NCI-H2227 treated with DMSO at 0.1 percent for 48 hours (cell line): ENCODE measurements around the gene ABCA1.
"Not testable (repeated sequence)": the region's sequence is repeated elsewhere in the genome, so short reads cannot be mapped to it uniquely, and the experiment has no call there.

Source experiments
- DNase-seq: peaks from one replicate; lab custom pipeline; 2025; lab: John Stamatoyannopoulos, UW

The ABCA1 gene

DNA sequence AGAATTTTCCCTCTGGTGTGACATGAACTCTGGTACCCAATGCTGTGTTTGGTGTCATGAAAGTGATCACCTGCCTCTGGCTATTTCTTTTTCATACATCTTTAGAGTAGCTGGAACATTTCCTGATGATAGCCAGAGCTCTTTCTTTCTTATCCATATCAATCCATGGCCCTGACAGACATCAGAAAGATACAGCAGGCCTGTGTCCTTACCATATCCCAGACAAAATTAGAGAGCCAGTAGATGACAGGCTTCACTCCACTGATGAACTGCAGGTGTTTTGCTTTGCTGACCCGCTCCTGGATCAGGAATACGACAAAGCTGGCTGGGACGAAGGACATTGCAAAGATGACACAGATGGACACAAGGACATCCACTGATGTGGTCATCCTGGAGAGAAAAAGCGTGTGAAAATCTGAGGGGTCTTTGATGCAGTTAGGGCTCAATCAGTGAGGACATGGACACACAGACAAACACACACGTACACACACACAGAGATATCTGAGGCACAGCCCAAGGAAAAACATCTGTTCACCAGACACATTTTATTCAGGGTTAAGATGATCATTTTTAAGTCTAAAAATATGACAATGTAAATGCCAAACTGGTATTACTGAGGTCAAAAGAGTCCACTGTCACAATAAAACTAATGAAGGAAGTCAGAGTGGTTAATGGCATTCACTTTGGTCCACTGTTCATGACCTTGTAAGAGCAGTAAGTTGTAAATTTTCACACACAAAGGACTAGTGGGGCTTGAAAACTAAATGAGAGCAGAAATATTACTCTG is 129.6 kb downstream of the ABCA1 start:
- no peak for DNase-seq

DNA sequence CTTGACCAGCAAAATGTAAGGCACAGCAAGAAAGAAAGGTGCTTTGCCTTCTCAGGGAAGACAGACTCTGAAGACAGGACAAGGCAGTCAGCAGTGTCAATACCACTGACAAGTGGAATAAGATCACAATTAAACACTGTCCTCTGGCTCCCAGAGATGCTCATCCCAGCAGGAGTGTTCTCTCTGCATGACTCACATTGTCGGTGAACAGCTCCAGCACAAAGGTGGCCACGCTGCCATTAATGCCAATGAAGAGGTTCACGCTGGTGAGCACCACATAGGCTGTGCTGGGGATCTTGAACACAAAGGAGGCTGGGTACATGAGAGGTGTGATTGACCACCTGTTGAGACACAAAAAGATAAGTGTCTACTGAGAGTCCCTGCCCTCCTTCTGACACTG is 132.1 kb downstream of the ABCA1 start:
- no peak for DNase-seq

DNA sequence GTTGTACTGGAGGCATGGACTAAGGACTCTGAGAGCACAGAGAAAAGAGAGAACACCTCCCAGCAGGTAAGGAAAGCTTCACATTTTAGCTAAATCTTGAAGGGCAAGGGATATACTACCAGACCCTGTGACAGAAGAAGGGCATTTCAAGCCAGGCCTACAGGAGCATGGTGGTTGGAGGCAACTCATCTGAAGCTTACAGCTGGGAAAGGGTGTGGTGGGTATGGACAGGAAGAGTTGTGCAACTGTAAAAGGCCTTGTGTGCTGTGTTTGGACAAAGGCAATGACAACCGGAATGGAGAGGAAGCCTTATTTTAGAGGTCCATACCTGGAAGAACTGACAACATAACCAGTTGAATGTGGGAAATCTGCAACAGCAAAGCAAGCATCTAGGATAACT is 132.9 kb downstream of the ABCA1 start:
- DNase-seq, result no peak

DNA sequence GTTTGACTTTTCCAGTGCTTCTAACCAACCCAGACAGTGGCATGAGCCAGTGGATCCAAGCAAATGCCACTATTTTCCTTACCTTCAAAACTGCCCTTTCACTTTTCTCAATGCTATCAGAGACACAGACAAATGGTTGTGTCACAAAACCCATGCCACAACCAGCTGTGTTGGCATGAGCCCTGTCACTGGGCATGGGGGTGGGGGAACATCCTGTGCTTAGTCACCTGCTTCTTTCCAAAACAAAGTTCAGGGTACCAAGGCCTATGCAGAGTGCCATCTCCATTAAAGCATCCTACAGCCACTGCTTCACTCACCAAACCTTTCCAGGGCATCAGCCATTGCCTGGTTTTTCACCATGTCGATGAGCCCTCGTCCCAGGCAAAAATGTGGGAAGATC is 133.9 kb downstream of the ABCA1 start:
- DNase-seq, result no peak

DNA sequence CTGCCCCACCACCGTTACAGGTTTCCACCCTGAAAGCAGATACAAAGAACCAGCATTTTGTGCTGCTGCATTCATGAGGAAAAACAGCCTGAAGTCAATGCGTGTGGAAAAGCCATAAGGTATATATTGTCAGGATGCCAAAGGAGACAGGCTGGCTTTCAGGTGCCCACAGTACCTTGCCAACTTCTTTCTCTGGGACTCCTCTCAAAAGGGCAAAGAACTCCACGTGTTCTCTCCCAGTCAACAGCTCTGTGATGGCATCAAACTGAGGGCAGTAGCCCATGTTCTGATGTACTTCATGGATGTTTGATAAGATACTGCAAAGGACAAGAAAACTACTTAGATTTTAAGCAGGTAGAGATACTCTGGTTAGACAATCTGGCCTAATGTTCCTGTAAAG is 139.7 kb downstream of the ABCA1 start:
- DNase-seq, result no peak

DNA sequence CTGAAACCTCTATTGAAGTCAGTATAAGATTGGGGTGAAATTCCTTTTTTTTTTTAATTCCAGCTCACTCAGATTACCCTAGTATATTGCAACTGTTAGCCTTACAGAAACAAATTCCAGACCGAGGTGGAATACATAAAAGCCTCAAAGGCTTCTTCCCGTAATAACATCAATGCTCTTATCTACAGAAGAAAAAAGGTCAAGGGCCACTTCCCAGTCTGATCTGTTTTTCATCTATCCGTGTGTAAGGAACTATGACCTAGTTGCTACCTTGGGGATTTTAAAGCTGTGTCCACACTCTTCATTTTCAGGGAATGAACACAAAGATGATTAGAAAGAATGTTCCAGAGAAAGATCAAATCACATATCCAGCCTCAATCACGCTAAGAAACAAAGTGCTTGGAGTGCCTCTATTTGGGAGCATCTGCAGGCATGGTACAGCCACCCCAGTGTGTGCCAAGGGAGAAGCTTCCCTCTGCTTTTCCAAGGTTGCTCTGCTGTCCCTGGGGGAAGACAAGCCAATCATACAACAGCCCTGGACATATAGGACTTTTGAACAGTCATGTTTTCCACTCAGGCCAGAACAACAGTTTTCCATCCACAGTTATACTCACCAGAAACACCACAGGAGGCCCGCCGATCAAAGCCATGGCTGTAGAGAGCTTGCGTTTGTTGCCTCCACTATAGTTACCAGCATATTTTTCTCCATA is 140.5 kb downstream of the ABCA1 start:
- DNase-seq, result no peak

DNA sequence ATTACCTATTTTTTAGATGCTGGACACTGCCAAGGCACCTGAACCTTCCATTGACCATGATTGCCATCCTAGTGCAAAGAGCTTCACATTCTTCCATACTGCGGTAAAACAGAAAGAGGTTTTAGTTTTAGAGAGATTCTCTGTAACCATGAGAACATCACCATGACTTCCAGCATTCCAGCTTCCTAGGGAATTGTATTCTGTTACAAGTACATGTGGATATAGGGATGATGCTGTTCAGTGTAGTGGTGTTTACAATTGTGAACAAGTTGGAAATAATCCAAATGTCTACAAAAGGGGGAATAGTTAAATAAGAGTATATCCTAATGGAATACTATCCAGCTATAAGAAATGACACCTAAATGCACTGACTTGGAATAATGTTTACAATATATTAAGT is 141.7 kb downstream of the ABCA1 start:
- DNase-seq, result no peak

DNA sequence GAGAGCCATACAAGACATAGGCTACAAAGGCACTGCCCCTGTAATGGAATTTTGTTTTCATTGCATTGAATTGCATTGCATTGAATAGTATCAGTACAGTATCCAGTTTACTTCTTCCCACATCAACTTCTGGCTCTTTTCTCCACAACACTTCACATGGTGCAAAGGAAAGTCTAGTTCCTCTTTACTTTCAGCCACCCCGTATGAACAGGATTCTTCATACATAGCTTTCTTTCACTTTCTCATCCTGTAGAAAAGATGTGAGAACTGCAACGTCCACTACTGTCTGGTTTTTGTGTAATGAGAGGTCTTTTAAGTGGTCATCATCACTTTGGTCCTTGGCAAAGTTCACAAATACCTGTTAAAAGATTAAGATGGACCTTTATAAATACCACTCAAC is 143.9 kb downstream of the ABCA1 start:
- DNase-seq, result no peak

DNA sequence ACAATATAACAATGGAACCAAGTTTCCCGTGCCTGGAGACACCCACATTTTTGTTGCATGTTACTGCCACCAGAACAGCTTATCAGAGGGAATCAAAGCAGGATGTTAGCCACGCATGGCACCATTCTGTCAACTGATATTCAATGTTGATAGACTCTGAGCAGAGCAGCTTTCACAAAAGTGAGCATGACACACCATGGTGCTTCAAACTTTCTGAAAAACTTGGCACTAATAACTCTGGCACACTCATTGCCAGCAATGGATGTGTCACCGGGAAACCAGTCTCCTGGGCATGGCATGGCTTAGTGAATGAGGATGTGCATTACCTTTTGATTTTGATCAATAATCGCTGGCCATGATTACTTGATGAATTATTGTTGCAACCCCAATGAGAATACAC is 144.4 kb downstream of the ABCA1 start:
- no peak for DNase-seq

DNA sequence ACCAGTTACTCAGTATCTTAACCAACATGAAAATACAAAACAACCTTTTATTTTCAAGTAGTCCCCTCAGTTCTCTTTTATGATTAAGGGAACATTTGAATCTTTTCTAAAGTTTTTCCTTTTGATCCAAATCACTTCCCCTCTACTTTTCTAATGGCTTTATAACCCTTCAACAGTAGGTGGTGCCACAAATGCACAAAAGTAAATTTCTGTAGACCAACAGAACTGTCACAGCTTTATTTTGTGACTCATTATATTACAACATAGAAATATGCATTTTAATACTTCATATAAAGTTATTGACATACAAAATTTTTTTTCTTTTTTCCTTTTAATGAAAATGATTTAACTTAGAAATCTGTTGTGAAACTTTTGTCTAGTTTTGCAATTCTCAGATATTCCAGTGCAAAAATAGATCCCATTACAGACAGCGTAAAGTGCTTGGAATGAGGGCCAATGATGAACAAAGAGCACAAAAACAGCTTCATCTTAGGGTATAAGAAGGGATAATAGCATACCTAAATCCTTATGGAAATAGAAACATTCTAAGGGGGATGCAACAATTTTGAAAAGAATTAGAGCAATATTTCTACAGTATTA is 147.1 kb downstream of the ABCA1 start:
- DNase-seq, result no peak

DNA sequence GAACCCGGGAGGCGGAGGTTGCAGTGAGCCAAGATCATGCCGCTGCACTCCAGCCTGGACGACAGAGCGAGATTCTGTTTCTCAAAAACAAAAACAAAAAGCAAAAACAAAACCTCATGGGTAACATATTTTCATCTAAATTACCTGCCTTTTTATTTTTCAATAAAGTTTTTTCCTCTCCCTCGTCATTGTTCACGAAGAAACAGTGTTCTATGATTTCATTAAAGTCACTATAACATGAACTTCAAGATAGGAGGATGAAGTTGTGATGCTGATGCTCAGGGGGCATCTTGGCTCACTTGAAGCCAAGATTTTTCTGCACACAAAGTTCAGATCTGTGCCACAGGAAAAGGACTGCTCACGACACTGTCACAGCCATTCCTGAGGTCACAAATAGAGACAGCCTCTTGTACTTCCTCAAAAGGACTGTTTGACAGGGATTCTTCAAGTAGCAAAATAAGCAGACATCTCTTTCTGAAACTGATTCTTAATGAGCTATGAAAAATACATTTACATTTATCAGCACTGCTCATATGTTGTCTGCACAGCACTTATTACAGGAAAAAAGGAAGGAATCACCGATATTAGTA is 147.9 kb downstream of the ABCA1 start:
- no peak for DNase-seq

DNA sequence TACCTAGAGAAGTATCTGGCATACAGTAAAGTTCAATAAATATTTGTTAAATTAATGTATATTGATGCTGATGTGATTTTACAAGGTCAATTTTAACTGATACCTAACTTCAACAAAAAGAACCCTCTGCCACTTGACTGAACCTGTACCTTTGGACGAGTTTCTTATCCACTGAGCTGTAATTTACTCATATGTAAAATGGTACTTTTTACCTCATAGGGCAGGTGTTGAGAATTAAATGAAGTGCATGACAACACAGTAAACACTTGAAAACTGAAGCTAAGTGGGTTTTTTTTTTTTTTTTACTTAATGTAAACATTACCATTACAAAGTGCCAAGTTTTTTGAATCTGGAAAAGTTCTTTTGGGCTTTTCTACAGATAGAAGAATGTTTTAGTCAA is 148.6 kb downstream of the ABCA1 start:
- no peak for DNase-seq

DNA sequence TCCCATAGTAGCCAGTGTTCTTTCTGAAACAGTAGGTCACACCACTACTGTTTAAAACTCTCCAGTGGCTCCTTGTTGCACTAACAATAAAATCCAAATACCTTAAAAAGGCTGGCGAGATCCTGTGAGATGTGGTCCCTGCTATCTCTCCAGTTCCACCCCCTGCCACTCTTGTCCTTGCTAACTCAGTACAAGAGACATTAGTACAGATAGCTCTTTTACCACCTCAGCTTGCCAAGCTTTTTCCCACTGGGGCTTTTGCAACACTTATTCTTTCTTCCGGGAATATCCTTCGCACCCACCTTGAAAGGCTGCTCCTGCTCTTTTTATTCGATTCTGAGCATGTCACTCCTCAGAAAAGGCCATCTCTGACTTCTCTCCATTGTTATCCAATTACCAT is 149.2 kb downstream of the ABCA1 start:
- no peak for DNase-seq

DNA sequence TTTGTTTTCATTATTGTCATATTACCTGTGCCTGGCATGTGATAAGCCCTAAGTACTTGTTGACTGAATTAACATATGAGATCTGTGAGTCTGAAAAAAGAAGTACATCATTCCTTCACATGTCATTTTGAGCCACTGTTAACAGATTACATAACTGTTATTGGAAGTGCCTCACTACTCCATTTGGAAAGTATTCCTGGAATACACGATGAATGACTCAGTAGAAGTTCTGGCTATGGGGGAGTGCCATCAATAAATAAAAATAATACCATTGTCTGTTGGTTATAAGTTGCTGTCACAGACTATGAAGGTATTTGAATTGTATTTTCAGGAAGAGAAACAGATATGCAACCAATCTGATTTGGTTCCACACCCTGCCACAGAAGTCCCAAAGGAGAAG is 151.2 kb downstream of the ABCA1 start:
- no peak for DNase-seq

DNA sequence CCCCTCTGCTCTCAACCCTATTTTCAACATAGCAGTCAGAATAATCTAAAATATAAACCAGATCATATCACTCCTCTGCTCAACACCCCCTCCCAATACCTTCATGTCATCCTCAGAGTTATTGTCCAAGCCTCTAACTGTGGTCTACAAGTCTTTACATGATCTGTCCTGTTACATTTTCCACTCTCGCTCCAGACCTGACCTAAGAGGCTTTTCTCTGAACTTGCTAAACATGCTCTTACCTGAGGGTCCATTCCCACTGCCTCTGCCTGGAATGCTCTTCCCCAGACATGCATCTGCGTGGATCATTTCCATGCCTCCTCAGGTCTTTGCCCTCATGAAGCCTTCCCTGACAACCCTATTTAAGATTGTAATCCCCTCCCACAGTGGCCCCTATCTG is 152.0 kb downstream of the ABCA1 start:
- no peak for DNase-seq

DNA sequence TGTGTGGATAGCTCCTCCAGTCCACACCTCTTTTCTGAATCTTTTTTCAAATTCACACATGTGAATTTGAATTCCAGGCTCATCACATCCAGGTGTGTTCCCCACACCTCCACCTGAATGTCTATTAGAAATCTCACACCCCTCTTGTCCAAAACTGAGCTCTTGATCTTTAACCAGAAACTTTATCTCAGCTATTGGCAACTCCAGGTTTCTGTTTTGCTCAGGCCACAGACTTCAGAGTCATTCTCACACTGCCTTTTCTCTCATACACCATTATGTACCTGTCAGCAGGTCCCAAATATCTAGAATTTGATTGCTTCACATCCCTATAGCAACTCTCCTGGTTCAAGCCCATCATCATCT is 152.4 kb downstream of the ABCA1 start:
- DNase-seq, result no peak

DNA sequence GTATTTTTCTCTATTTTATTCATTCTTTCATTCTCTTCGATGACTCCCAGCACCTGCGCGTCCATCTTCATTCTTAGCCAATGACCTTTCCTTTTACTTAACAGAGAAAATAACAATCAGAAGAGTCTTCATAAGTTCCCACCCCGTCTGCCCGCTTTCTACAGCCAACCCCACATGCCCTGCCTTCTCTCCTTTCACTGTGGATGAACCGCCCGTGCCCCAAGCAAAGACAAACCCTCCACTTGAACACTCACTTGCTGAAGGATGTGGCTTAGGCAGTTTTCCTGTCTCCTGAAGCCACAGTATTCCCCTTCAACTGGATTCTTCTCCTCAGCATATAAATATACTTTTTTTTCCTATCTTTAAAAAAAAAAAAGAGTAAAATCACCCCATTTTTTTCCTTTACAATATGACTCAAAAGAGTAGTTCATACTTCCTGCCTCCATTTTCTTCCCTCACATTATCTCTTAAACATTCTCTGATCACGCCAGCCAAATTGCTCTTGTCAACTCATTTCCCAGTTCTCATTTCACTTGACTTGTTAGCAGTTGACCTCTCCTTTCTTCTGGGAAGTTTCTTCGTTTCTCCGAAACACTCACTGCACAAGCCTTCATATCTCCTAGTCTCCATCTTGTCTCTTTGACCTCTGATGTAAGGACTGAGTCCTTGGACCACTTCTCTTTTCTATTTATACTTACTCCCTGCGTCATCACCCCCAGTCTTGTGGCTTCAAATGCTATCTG is 153.0 kb downstream of the ABCA1 start:
- DNase-seq, result no peak

DNA sequence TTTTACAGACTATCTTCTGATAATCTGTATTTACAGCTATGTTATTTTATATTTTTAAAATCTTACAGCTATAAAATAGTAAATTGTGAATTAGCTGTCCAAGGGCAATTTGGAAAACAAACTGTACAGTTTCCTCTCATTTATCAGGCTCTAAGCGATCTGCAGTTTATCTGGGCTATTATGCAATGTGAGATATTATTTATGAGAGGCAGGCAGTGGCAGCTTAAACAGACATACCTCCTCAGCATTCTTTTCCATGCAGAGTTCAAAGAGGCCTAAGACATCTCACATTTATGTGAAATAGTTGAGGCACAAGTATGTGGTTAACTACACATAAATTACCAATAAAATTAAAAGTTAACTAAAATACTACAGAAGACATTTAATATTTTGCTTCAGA is 153.8 kb downstream of the ABCA1 start:
- no peak for DNase-seq

DNA sequence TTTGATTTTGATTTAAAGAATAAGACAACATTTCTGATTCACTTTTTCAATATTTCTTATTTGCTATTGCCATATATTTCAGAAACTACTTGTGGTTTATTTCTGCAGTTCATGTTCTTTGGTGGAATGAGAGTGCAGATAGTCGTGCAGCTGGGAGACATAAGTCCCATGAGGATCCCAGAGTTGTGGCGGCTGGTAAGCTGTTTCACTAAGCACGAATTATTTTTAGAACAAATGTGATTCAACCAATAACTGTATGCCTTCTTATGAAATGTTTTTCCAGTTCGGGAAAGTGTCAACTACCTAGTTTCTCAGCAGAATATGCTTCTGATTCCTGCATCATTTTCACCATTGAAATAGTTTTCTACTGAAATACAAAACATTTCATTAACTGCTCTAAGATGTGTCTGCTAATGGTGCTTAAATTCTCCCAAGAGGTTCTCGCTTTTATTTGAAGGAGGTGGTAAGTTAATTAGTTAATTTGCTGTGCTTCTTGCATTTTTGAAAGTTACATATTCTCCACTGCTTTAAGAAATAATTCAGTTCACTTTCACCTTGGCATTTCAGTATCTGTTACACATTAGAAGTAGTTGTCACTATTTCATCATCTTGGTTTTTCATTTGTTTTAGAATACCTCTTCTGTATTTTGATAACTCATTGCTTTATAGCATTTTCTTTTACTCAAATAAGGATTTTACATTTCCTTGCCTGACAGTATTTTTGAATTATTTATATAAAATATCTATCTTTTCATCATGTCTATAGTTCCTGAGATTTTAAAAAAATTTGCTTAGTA is 155.0 kb downstream of the ABCA1 start:
- DNase-seq, result no peak

DNA sequence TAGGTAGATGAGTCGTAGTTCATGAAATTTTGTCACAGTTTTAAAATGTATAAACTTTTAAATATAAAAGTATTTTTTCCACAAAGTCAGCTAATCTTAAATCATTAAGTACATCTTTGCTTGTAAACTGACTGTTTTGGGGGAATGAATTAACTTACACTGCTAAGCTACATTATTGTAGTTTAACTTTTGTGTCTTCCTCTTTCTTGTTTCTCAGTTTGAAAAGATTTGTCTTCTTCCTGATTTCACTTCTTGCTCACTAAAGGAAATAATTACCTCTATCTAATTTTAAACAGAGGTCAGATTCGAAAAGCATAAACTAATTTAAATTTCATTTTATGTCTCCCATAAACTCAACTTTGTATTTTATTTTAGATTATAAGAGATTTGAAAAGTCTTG is 158.3 kb downstream of the ABCA1 start:
- DNase-seq, result no peak

DNA sequence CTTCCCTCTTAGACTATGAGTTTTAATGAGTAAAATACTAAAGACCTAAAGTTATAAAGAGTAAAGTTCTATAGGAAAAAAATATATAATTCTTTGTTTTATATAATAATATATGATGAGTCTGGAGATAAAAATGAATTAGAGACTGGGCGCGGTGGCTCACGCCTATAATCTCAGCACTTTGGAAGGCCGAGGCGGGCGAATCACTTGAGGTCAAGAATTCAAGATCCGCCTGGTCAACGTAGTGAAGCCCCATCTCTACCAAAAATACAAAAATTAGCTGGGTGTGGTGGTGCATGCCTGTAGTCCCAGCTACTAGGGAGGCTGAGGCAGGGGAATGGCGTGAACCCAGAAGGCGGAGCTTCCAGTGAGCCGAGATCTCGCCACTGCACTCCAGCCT is 158.9 kb downstream of the ABCA1 start:
- not testable (repeated sequence) for DNase-seq

DNA sequence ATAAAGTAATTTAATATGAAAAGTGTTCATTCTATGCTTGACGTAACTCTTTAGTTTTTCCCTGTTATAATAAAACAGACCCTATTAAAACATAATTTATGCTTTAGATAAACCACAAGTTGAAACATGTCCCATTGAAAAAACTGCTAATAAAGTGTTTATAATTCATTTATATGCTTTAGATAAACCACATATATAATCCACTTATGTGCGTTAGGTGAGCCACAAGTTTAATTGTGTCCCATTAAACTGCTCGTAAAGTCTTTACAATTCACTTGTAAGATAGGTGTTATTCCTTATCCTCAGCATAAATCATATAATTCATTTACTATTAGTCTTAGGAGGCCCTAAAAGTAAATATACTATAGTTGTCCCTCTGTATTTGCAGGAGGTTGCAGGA is 160.4 kb downstream of the ABCA1 start:
- DNase-seq, result no peak
